ENCODE measurements around the gene SRGN. TPM values are rescaled to one million over a fixed set of nuclear protein-coding genes. Genes with fewer than 3 reads are reported as not detected.

The SRGN gene
- total RNA-seq, 1 donor from 2014 or later: not detected

DNA sequence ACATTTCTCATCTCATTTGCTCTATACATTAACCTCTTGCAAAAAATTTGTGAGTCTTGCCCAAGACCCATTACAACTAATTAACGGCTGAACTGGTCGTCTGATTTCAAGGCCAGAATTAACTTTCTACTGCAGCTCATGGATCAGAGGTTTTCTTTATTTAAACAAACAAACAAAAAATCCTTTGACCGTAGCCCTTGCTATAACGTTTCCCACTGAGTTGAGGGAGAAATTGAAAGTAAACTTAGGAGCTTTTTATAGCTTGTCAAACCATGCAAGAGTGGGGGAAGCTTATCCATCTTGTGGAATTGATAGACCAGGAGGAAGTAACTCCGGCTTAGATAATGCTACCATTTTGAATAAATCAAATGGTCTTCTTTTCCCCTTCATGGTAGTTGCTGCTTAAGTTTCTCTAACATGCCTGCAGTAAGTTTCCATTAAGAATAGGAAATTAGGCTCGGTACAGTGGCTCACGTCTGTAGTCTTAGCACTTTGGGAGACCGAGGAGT, 3.3 kb downstream of the SRGN start:
- Histone ChIP-seq H3K27ac (no peak overlapping the region), H3K27me3 (no peaks in the 10 kb centered on the region), H3K79me2 (ENCODE audit: low read depth) (no peaks in the 10 kb centered on the region), H4K20me1 (ENCODE audit: low read depth) (no peaks in the 10 kb centered on the region), H3K4me2 (no peak overlapping the region), H3K36me3 (no peaks in the 10 kb centered on the region), H3K9ac (no peak overlapping the region), H3K4me1 (peaks cover 2% of the 10 kb centered on the region), H3F3A (ENCODE audit: low read depth) (peaks cover under 1% of the 10 kb centered on the region), H3K9me3 (ENCODE audit: low read depth) (no peaks in the 10 kb centered on the region), H3K4me3 (no peak overlapping the region), H2AFZ (replicated peaks) (no peak overlapping the region)
- Mint-ChIP-seq H3K4me1 (peaks cover 2% of the 10 kb centered on the region), H3K36me3 (no peaks in the 10 kb centered on the region), H3K4me3 (no peak overlapping the region), H3K27ac (no peak overlapping the region), H3K27me3 (ENCODE audit: insufficient read depth, low read depth) (peaks cover 4% of the 10 kb centered on the region), H3K9me3 (no peaks in the 10 kb centered on the region)
- DNase-seq (ENCODE audit: low spot score): no peak
- TF ChIP-seq EZH2 (IDR thresholded peaks at IDR 0.05) (no peak), CTCF (IDR thresholded peaks at IDR 0.05) (no peak), EZH2phosphoT487 (IDR thresholded peaks at IDR 0.05) (no peak)

- H3K4me1 Mint-ChIP-seq: no peaks in the 10 kb centered on the region
- H3K27me3 ChIP-seq: no peaks in the 10 kb centered on the region
- no peak overlapping the region for H3K9ac ChIP-seq
- H3K4me3 Mint-ChIP-seq: no peak overlapping the region
- H3K79me2 ChIP-seq (ENCODE audit: low read depth): no peaks in the 10 kb centered on the region
- H2AFZ ChIP-seq (replicated peaks): peak overlapping the region; percentile 78
- no peaks in the 10 kb centered on the region for H3K36me3 Mint-ChIP-seq
- H3F3A ChIP-seq (ENCODE audit: low read depth): no peaks in the 10 kb centered on the region
- no peaks in the 10 kb centered on the region for H3K27me3 Mint-ChIP-seq (ENCODE audit: insufficient read depth, low read depth)
- H3K9me3 ChIP-seq (ENCODE audit: low read depth): no peaks in the 10 kb centered on the region
- H3K27ac Mint-ChIP-seq: no peak overlapping the region
- DNase-seq (ENCODE audit: low spot score): peak; percentile 80
- TF ChIP-seq EZH2phosphoT487 (IDR thresholded peaks at IDR 0.05) (no peak), EZH2 (IDR thresholded peaks at IDR 0.05) (no peak), CTCF (IDR thresholded peaks at IDR 0.05) (peak; percentile 85)
- no peak overlapping the region for H3K4me3 ChIP-seq
- H3K27ac ChIP-seq: no peak overlapping the region
- H3K9me3 Mint-ChIP-seq: no peaks in the 10 kb centered on the region
- no peaks in the 10 kb centered on the region for H3K36me3 ChIP-seq
- no peak overlapping the region for H3K4me2 ChIP-seq
- no peaks in the 10 kb centered on the region for H3K4me1 ChIP-seq
- no peaks in the 10 kb centered on the region for H4K20me1 ChIP-seq (ENCODE audit: low read depth)
Measured at GRCh38 chr10:69092959-69093850, 5.3 kb downstream of the SRGN start.

DNA sequence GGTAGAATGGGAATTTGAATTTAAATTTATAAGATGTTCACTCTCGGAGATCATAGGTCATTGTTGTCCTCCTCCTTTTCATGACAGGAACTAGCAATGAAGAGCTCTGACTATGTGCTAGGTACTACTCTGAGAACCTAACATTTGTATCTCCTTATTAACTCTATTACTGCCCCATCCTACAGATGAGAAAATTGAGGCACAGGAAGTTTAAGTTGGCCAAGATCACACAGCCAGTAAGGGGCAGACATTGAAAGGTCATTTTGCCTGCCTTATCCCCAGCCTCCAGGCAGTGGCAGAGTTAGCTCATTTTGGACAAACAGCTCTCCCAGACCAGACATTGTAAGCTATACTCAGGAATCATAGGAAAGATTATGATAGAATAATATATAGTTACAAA, 6.0 kb downstream of the SRGN start:
- TF ChIP-seq CTCF (IDR thresholded peaks at IDR 0.05): no peak
- TF ChIP-seq EZH2phosphoT487 (IDR thresholded peaks at IDR 0.05): no peak
- TF ChIP-seq EZH2 (IDR thresholded peaks at IDR 0.05): no peak
- Histone ChIP-seq H3F3A (ENCODE audit: low read depth) (no peaks in the 10 kb centered on the region), H3K4me3 (no peak overlapping the region), H4K20me1 (ENCODE audit: low read depth) (no peaks in the 10 kb centered on the region), H3K27me3 (no peaks in the 10 kb centered on the region), H3K4me2 (no peak overlapping the region), H3K27ac (no peak overlapping the region), H2AFZ (replicated peaks) (no peak overlapping the region), H3K36me3 (no peaks in the 10 kb centered on the region), H3K9me3 (ENCODE audit: low read depth) (no peaks in the 10 kb centered on the region), H3K79me2 (ENCODE audit: low read depth) (no peaks in the 10 kb centered on the region), H3K9ac (no peak overlapping the region), H3K4me1 (no peaks in the 10 kb centered on the region)
- no peak for DNase-seq (ENCODE audit: low spot score)
- no peak overlapping the region for H3K4me3 Mint-ChIP-seq
- H3K9me3 Mint-ChIP-seq: no peaks in the 10 kb centered on the region
- no peaks in the 10 kb centered on the region for H3K4me1 Mint-ChIP-seq
- H3K36me3 Mint-ChIP-seq: no peaks in the 10 kb centered on the region
- H3K27ac Mint-ChIP-seq: no peak overlapping the region
- H3K27me3 Mint-ChIP-seq (ENCODE audit: insufficient read depth, low read depth): no peaks in the 10 kb centered on the region

Measured in neural progenitor cell (in vitro differentiated cells).